GM21515 (cell line): ENCODE results near the gene GPC6.
"Not testable (repeated sequence)": the region's sequence is repeated elsewhere in the genome, so short reads cannot be mapped to it uniquely, and the experiment has no call there.

Experiments
- ATAC-seq: cut with Tn5 transposase; IDR thresholded peaks from one replicate; pipeline ENCODE4 v1.9.1; 2021; ENCODE audit not compliant: unreplicated experiment

GPC6 gene

GRCh38 chr13:94256721-94257120, 1030.1 kb downstream of the GPC6 start:
- no peak for ATAC-seq

GRCh38 chr13:94259984-94260383, 1033.4 kb downstream of the GPC6 start:
- ATAC-seq, result no peak

- no peak for ATAC-seq
Observed at GRCh38 chr13:94261163-94261562, 1034.6 kb downstream of the GPC6 start.

GRCh38 chr13:94263038-94263437, 1036.4 kb downstream of the GPC6 start:
- no peak for ATAC-seq

DNA sequence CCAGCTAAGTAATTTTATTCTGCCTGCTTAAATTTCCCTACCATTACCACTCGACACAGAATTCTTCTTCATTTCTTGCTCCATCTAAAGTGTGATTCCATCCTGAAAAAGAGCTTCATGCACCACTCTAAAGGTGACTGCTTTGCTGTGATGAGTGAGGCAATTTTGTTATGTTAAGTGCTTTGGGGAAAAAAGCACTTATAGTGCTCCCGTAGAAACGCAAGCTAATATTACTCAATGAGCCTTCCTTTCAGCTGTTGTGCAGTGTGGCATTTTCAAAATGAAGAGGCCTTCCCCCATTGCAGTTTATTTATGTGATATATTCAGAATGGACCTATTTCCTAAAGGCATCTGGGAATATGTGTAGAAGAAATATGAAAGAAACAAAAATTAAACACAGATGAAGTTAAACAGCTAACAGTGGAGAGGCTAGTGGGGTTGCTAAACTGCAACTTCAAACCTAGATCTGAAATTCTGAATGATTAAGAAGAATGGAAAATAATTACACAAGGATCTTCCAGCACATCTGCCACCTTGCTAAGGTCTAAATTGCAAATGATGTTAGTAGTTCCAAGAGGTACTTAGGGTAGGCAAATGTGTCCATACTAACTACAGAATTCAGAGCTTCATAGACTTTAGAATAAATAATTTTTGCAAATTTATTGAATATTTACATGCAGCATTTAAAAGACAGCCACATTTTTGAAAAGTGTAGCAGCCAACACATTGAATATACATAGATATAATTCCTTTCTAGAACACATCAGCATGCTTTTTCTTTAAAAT, 1041.2 kb downstream of the GPC6 start:
- no peak for ATAC-seq

DNA sequence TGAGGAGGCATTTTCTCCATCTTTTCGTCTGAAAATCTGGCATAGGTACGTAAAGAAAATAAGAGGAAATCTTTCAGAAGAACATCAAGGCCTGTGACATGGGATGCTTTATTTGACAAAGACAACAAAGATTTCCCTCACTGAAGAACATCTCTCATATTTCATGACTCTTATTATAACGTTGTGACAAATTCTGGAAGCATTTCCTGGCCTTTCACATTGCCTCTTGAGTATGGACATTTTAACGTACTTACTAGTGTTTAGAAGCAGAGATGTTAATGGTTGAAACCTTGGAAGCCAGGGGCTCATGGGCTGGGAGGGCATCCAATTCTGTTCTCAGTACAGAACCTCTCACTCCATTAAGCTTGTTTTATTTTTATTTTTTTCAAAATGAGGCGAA, 1042.1 kb downstream of the GPC6 start:
- ATAC-seq, result no peak

GRCh38 chr13:94269557-94269956, 1043.0 kb downstream of the GPC6 start:
- no peak for ATAC-seq

- ATAC-seq, result no peak
Observed at GRCh38 chr13:94270556-94270955, 1043.9 kb downstream of the GPC6 start.

- ATAC-seq, result no peak
Observed at GRCh38 chr13:94272038-94272437, 1045.4 kb downstream of the GPC6 start.

- no peak for ATAC-seq
Observed at GRCh38 chr13:94280349-94280748, 1053.7 kb downstream of the GPC6 start.

- no peak for ATAC-seq
Observed at GRCh38 chr13:94280845-94281244, 1054.2 kb downstream of the GPC6 start.

DNA sequence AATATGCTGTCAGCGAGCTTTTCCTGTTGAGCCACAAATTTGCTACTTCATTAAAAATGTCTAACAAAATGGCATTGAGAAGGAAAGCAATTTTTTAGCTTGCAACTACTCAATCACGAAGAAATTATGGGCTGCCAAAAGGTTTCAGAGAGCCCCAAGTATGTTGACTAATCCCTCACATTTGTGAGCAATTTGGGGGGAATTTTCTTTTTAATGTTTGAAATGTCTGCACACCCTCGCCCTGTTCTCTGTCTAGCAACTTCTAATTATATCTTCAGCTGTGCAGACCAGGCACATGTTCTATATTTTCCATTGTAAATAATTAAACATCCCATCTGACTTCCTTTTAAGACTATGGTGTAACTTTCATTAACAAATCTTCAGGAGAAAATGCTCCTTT, 1060.0 kb downstream of the GPC6 start:
- ATAC-seq, result no peak

DNA sequence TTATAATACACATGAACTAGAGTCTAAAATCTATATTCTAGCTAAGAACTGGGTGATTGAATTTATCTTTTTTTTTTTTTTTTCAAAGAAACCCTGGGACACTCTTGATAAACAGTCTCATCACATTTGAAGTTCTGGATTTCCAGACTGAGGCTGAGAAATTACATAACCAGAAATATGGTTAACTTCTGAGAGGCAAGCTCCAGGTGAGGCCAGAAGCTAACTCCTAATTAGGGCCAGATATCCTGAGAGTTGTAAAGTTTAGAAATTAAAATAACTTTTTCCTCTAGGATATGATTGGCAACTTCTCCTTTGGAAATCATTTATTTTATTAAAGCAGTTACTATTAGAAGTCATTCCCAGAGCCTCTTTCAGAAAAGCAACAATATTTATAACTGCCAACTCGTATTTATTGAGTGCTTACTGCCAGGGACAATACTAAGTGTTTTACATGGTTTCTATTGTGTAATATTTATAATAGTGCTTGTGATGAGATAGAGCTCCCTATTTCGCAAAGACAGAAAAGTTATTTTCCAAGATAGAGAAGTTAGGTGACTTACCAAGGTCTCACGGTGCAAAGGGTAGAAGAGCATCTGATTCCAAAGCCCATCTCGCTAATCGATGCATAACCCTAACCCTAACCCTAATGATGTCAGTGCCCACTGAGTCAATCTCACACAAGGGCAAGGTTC, 1065.2 kb downstream of the GPC6 start:
- no peak for ATAC-seq

DNA sequence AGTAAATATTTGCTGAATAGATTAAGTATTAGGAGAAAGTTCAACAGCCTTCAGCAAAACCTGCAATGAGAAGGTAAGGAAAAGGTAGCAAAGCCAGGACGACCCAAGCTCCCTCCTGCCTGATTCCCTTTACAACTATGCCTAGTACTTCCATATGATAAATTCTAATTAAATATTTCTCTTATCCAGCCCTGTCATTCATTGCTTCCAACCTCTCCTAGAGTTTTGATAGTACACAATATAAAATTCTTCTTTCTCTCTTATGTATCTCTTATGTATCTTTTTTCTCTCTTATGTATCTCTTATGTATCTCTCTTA, 1065.7 kb downstream of the GPC6 start:
- ATAC-seq, result no peak

DNA sequence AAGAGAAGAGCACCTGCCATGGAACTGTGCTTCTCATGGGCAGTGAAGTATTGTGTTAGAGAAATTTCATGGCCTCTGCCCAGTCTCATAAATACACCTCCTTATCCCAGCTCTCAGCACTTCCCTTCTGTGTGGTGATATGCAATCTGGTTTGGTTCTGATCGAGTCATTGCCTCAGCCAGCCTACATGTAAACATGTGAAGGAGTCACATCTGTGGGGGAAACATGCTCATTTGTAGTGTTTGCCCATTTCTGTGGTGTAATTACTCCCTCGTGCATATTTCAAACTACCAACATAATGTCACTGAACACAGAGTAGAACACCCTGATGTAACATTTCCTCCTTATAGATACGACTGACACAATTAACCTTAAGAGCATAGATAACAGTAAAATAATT, 1069.9 kb downstream of the GPC6 start:
- ATAC-seq, result no peak

DNA sequence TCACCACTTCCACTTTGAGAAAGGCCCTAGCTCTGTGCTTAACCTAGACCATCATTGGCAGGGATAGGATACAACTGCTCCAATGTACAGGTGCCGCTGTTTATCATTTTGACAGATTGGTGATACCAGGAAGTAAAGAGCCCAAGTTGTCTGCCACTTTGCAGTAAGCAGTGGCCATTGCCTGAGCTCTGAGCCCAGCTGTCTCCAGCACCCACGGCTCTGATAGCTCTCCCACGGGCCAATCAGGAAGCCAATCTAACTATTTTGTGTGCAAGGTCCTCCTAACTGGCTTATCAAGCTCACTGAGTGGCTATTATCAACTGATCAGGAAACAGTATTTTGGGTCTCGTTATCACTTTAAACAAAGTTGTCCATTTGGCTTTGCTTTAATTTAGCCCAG, 1071.7 kb downstream of the GPC6 start:
- ATAC-seq, result no peak

GRCh38 chr13:94300401-94300800, 1073.8 kb downstream of the GPC6 start:
- ATAC-seq, result no peak

DNA sequence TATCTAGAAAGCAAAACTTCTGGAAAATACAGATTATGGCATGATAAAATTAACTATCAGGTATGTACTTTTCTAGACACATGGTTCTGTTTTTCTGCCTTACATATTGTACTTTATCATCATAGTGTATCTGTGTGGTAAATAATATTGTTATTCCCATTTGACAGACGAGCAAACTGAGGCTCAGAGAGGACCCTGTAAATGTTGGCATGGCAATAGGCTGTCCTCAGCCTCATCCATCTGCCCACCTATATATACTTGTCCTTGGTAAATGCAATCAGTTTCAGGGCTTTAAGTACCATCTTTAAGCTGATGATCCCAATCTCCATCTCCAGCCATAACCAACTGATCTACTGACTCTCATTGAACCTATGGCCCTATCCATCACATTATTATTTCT, 1074.9 kb downstream of the GPC6 start:
- ATAC-seq, result no peak

DNA sequence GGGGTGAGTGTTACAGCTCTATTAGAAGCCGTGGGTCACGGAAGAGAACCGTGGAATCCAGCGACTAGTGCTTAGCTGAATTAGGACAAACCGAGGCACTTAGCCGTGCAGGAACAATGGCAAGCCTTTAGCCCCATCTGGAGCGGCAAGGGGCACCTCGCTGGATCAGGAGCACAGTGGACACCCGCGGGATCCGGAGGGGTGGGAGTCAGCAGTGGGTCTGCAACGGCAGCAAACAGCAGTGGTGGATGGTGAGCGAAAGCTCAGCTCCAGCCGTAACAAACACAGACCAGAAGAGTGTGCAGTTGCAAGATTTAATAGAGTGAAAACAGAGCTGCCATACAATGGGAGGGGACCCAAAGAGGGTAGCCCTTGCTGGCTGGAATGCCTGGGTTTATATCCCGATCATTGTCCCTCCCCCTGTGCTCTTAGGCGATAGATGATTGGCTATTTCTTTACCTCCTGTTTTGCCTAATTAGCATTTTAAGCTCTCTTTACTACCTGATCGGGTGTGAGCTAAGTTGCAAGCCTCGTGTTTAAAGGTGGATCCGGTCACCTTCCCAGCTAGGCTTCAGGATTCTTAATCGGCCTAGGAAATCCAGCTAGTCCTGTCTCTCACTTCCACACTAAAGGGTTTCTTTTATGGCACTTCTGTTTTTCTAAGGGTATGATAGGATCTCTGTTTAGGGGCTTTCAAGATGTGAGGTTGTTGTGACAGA, 1076.4 kb downstream of the GPC6 start:
- not testable (repeated sequence) for ATAC-seq

DNA sequence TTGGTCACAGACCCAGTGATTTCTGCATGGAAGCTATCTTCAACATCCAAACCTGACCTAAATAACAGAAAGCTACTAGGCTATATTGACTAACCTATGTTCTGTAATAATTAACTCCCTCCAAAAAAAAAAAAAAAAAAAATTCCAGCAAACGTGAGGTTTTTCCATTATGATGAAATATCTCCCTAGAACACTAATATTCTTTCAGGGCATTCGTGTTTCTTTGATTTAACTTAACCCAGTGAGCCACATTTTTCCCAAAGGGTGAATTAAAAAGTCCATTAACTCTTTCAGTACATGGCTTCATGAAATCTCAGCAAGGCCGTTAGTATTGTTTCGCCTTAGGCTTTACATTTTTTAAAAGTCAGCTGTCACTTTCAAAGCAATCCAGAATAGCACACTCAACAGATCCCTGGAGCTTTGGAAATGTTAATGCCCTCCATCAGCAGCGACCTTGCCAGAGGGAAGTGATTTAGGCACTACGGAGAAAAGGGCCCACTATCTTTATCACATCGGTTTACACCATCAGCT, 1077.1 kb downstream of the GPC6 start:
- no peak for ATAC-seq

GRCh38 chr13:94305033-94305432, 1078.4 kb downstream of the GPC6 start:
- ATAC-seq, result no peak

DNA sequence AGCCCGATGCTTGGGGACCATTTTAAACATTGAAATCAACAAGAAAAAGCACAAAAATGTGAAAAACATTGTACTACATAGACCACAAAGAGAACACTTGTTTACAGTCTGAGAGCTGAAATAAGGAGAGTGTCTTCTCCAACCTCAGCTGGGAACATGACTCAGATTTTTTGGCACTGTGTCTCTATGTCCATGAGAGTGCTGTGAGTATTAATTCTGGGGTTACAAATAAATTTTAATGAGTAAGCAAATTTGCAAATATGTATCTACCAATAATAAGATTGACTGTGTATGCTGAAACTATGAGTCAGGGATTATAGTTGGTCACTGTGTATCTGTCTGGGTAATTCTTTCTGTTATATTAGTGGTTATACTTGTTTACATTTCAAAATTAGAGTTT, 1078.9 kb downstream of the GPC6 start:
- no peak for ATAC-seq
